ENCODE measurements around the gene RPTOR.

Gene RPTOR

DNA sequence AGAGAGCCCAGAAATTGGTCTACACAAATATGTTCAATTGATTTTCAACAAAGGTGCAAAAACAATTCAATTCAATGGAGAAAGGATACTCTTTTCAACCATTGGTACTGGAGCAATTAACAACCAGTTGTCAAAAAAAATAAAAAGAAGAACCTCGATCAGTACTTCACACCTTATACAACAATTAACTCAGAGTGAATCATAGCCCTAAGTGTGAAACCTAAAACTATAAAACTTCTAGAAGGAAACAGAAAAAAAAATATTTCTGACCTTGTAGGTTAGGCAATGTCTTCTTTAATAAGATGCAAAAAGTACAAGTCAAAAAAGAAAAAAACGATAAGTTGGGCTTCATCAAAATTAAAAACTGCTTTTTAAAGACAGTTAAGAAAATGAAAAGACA, 390.9 kb downstream of the RPTOR start:
- Histone ChIP-seq H3K9ac (ENCODE audit: low read depth, low read length) (no peak overlapping the region), H3K9me3 (ENCODE audit: insufficient read depth, low read length, severe bottlenecking) (no peaks in the 10 kb centered on the region), H3K79me2 (ENCODE audit: insufficient read depth, low read length) (no peaks in the 10 kb centered on the region), H3K4me1 (ENCODE audit: insufficient read depth, low read length) (peaks cover 23% of the 10 kb centered on the region), H3K36me3 (ENCODE audit: insufficient read depth, low read length) (peaks cover 25% of the 10 kb centered on the region), H3K4me3 (ENCODE audit: low read depth in 1 of 2, low read length in 2 of 2) (no peak overlapping the region), H3K27me3 (ENCODE audit: insufficient read depth, low read length, poor library complexity) (no peaks in the 10 kb centered on the region), H3K27ac (ENCODE audit: low read length) (no peak overlapping the region), H2AFZ (ENCODE audit: low read depth, low read length) (no peak overlapping the region), H3K4me2 (ENCODE audit: insufficient read depth, low read length) (no peak overlapping the region), H4K20me1 (ENCODE audit: insufficient read depth, low read length) (peaks cover 4% of the 10 kb centered on the region)
- TF ChIP-seq CTCF (IDR thresholded peaks at IDR 0.05; ENCODE audit: borderline replicate concordance, extremely low read depth, low read length, poor library complexity, severe bottlenecking): no peak
- no peak for TF ChIP-seq EZH2 (IDR thresholded peaks at IDR 0.05; ENCODE audit: borderline replicate concordance, low read depth, low read length, severe bottlenecking)
- no peak for DNase-seq
- ATAC-seq (ENCODE audit: insufficient read depth, low read depth): no peak

DNA sequence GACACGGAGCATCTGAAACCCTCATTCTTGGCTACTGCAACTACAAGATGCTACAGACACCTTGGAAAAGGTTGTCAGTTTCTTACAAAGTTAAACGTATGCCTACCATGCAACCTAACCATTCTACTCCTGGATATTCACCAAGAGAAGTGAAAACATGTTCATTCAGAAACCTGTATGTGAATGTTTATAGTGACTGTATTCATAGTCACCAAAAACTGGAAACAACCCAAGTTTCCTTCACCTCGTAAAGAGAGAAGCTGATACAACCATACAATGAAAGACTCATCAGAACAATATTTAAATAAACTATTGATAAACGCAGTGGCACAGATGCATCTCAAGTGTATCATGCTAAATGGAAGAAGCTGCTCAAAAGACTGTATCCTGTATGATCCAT, 391.6 kb downstream of the RPTOR start:
- peaks cover 4% of the 10 kb centered on the region for H4K20me1 ChIP-seq (ENCODE audit: insufficient read depth, low read length)
- TF ChIP-seq EZH2 (IDR thresholded peaks at IDR 0.05; ENCODE audit: borderline replicate concordance, low read depth, low read length, severe bottlenecking): no peak
- TF ChIP-seq CTCF (IDR thresholded peaks at IDR 0.05; ENCODE audit: borderline replicate concordance, extremely low read depth, low read length, poor library complexity, severe bottlenecking): no peak
- no peak overlapping the region for H3K9ac ChIP-seq (ENCODE audit: low read depth, low read length)
- no peak overlapping the region for H3K27ac ChIP-seq (ENCODE audit: low read length)
- peaks cover 23% of the 10 kb centered on the region for H3K4me1 ChIP-seq (ENCODE audit: insufficient read depth, low read length)
- H2AFZ ChIP-seq (ENCODE audit: low read depth, low read length): no peak overlapping the region
- peaks cover 26% of the 10 kb centered on the region for H3K36me3 ChIP-seq (ENCODE audit: insufficient read depth, low read length)
- H3K4me2 ChIP-seq (ENCODE audit: insufficient read depth, low read length): no peak overlapping the region
- H3K27me3 ChIP-seq (ENCODE audit: insufficient read depth, low read length, poor library complexity): no peaks in the 10 kb centered on the region
- no peaks in the 10 kb centered on the region for H3K79me2 ChIP-seq (ENCODE audit: insufficient read depth, low read length)
- DNase-seq: no peak
- H3K4me3 ChIP-seq (ENCODE audit: low read depth in 1 of 2, low read length in 2 of 2): no peak overlapping the region
- no peaks in the 10 kb centered on the region for H3K9me3 ChIP-seq (ENCODE audit: insufficient read depth, low read length, severe bottlenecking)
- ATAC-seq (ENCODE audit: insufficient read depth, low read depth): no peak

GRCh38 chr17:80936723-80937122, 392.1 kb downstream of the RPTOR start:
- H3K36me3 ChIP-seq (ENCODE audit: insufficient read depth, low read length): peaks cover 27% of the 10 kb centered on the region
- no peak overlapping the region for H3K27ac ChIP-seq (ENCODE audit: low read length)
- no peak overlapping the region for H3K9ac ChIP-seq (ENCODE audit: low read depth, low read length)
- ATAC-seq (ENCODE audit: insufficient read depth, low read depth) (no peak), DNase-seq (no peak)
- no peaks in the 10 kb centered on the region for H3K27me3 ChIP-seq (ENCODE audit: insufficient read depth, low read length, poor library complexity)
- TF ChIP-seq EZH2 (IDR thresholded peaks at IDR 0.05; ENCODE audit: borderline replicate concordance, low read depth, low read length, severe bottlenecking) (no peak), CTCF (IDR thresholded peaks at IDR 0.05; ENCODE audit: borderline replicate concordance, extremely low read depth, low read length, poor library complexity, severe bottlenecking) (no peak)
- H3K4me2 ChIP-seq (ENCODE audit: insufficient read depth, low read length): no peak overlapping the region
- H3K79me2 ChIP-seq (ENCODE audit: insufficient read depth, low read length): no peaks in the 10 kb centered on the region
- H2AFZ ChIP-seq (ENCODE audit: low read depth, low read length): no peak overlapping the region
- H3K4me1 ChIP-seq (ENCODE audit: insufficient read depth, low read length): peaks cover 23% of the 10 kb centered on the region
- no peaks in the 10 kb centered on the region for H3K9me3 ChIP-seq (ENCODE audit: insufficient read depth, low read length, severe bottlenecking)
- H3K4me3 ChIP-seq (ENCODE audit: low read depth in 1 of 2, low read length in 2 of 2): no peak overlapping the region
- peaks cover 4% of the 10 kb centered on the region for H4K20me1 ChIP-seq (ENCODE audit: insufficient read depth, low read length)
